ENCODE measurements around the gene PARP12. TPM values are rescaled to one million over a fixed set of nuclear protein-coding genes. Genes with fewer than 3 reads are reported as not detected.

PARP12 gene
- total and polyA plus RNA-seq, 2 of the 13 experiments (the other 11 are each of a cell fraction or from before 2014, with no cell fraction given) = 15.5 to 35.2 TPM

DNA sequence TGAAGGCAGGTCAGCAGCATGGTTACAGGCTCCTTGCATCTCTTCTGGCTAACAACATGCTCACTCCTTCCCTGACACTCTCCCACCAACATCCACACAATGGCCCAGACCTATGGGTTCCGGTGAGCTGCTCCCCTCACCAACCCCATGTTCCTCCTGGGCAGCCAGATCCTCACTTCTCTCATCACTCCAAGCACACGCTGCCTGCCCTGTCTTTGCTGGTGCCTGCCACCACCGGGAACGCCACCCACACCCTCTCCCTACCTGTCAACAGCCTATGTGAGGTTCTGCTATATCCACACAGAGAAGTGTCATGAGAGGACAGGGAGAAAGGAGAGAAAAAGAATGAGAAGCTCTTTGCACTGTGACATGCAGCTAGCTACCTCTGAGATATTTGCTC is 14.6 kb downstream of the PARP12 start (continued):
- TF ChIP-seq, protein P1, sequence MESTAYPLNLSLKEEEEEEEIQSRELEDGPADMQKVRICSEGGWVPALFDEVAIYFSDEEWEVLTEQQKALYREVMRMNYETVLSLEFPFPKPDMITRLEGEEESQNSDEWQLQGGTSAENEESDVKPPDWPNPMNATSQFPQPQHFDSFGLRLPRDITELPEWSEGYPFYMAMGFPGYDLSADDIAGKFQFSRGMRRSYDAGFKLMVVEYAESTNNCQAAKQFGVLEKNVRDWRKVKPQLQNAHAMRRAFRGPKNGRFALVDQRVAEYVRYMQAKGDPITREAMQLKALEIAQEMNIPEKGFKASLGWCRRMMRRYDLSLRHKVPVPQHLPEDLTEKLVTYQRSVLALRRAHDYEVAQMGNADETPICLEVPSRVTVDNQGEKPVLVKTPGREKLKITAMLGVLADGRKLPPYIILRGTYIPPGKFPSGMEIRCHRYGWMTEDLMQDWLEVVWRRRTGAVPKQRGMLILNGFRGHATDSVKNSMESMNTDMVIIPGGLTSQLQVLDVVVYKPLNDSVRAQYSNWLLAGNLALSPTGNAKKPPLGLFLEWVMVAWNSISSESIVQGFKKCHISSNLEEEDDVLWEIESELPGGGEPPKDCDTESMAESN (CRISPR knock-in tag; conservative IDR thresholded peaks at IDR 0.05) = no peak
- TF ChIP-seq ZNF543 (CRISPR knock-in tag; IDR thresholded peaks at IDR 0.05) (no peak), MLXIP (CRISPR knock-in tag; IDR thresholded peaks at IDR 0.05; ENCODE audit: borderline replicate concordance) (no peak), FOXP1 (IDR thresholded peaks at IDR 0.05) (no peak), FOXP1 (CRISPR knock-in tag; IDR thresholded peaks at IDR 0.05) (no peak), ZNF329 (CRISPR knock-in tag; IDR thresholded peaks at IDR 0.05; ENCODE audit: low read depth) (no peak), HCFC1 (IDR thresholded peaks at IDR 0.05; ENCODE audit: low read depth, low read length) (no peak), TBX2 (CRISPR knock-in tag; IDR thresholded peaks at IDR 0.05; ENCODE audit: borderline replicate concordance) (0 out of 2 replicates have a peak, but pooled peaks have one; percentile 20)

DNA sequence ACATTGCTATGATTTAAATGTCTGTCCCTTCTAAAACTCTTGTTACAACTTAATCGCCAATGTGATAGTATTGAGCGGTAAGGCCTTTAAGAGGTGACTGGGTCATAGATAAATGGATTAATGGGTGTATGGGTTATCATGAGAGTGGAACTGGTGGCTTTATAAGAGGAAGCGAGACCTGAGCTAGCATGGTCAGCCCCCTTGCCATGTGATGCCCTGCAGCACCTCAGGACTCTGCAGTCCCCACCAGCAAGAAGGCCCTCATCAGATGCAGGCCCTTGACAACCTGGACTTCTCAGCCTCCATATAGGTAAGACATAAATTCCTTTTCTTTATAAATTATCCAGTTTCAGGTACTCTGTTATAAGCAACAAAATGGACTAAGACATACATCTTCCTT is 15.6 kb downstream of the PARP12 start:
- no peaks in the 10 kb centered on the region for H3K9me3 ChIP-seq (ENCODE audit: low read length)
- no peak overlapping the region for H3K9ac ChIP-seq (ENCODE audit: insufficient read depth, low read depth, low read length)
- peak overlapping the region; percentile 64; the same call in 1 of the 2 replicates for H3K4me2 ChIP-seq (ENCODE audit: low read depth, low read length)
- no peaks in the 10 kb centered on the region for H4K20me1 ChIP-seq (ENCODE audit: insufficient read depth, low read length)
- in situ Hi-C loops (cut with HindIII; ENCODE audit: extremely low pct_ligation_motif_present, low pct_unique_long_range_greater_than_20kb) (no loop called here), intact Hi-C loops (cut with micrococcal nuclease; ENCODE audit: unreplicated experiment) (no loop called here)
- ATAC-seq (no peak), FAIRE-seq (no peak), DNase-seq (ENCODE audit: low spot score) (no peak)
- 99% methylated on average over 3 of the region's 3 CpGs for WGBS (ENCODE audit: low lambda C conversion rate)
- H3K79me2 ChIP-seq (ENCODE audit: insufficient read depth, low read length) = peaks cover 5% of the 10 kb centered on the region
- TF ChIP-seq ZBTB1 (CRISPR knock-in tag; IDR thresholded peaks at IDR 0.05; ENCODE audit: borderline replicate concordance) = no peak
- H3K4me1 ChIP-seq (ENCODE audit: insufficient read depth, low read length) = peaks cover 69% of the 10 kb centered on the region
- CTCF ChIA-PET (ENCODE audit: low intra/inter-chr PET ratio, low total read pairs) = no interaction called here
- no peaks in the 10 kb centered on the region for H3K27me3 ChIP-seq (ENCODE audit: control insufficient read depth in 1 of 2, insufficient read depth in 2 of 2, low read length in 2 of 2)
- POLR2A ChIA-PET = interaction anchor here (0.7 kb wide), 1 partner anchor 15 kb away, joined by 3 read pairs; the partner anchor contains the start of gene PARP12
- no peak overlapping the region for H2AFZ ChIP-seq (ENCODE audit: low read length)
- H3K27ac ChIP-seq (ENCODE audit: extremely low read length, insufficient read depth, low read length) = peak overlapping the region; percentile 56
- peaks cover 1 to 11% of the 10 kb centered on the region in 2 experiments; a peak in 2 of 5 replicates for H3K36me3 ChIP-seq (replicated peaks in 1 of 2; ENCODE audit: control insufficient read depth in 1 of 2, insufficient read depth in 2 of 2, low read length in 2 of 2)
- H3K4me3 ChIP-seq (replicated peaks in 1 of 3; ENCODE audit: insufficient read depth in 1 of 3, low read depth in 2 of 3, low read length in 3 of 3) = no peak overlapping the region
- BruUV-seq (replicated peaks) = no TSS peak
